Activated T-cell treated with anti-CD3 and anti-CD28 coated beads, Interleukin-2, amount 50 U/mL, for 48 hours (primary cell): ENCODE results near the gene PHLPP1.
"Not testable (repeated sequence)": the region's sequence is repeated elsewhere in the genome, so short reads cannot be mapped to it uniquely, and the experiment has no call there.

Experiments
- DNase-seq, 2 experiments: peaks; one replicate each; pipeline ENCODE4 v3.0.0-alpha.2; 2020

PHLPP1 gene

DNA sequence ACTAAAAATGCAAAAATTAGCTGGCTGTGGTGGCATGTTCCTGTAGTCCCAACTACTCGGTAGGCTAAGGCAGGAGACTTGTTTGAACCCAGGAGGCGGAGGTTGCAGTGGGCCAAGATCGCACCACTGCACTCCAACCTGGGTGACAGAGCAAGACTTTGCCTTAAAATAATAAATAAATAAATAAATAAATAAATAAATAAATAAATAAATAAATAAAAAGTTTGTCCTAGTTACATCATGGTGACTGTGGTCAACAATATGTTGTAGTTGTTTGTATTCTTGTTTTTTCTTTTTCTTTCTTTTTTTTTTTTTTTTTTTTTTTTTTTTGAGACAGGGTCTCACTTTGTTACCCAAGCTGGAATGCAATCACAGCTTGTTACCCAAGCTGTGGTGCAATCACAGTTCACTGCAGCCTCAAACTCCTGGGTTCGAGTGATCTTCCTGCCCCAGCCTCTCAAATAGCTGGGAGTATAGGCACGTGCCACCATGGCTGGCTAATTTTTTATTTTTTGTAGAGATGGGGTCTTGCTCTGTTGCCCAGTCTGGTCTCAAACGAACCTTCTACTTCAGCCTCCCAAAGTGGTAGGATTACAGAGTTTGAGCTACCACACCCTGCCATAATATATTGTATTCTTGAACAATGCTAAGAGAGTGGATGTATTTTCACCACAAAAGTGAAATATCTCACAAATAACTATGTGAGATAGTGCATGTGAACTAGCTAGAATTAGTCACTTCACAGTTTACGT, 185.0 kb downstream of the PHLPP1 start:
- no peak for DNase-seq

GRCh38 chr18:62902776-62903175, 187.4 kb downstream of the PHLPP1 start:
- no peak for DNase-seq

- DNase-seq, result no peak
Observed at GRCh38 chr18:62904396-62905285, 189.3 kb downstream of the PHLPP1 start.

GRCh38 chr18:62912885-62913284, 197.5 kb downstream of the PHLPP1 start:
- no peak for DNase-seq

- DNase-seq, result not testable (repeated sequence)
Observed at GRCh38 chr18:62913824-62914223, 198.5 kb downstream of the PHLPP1 start.

DNA sequence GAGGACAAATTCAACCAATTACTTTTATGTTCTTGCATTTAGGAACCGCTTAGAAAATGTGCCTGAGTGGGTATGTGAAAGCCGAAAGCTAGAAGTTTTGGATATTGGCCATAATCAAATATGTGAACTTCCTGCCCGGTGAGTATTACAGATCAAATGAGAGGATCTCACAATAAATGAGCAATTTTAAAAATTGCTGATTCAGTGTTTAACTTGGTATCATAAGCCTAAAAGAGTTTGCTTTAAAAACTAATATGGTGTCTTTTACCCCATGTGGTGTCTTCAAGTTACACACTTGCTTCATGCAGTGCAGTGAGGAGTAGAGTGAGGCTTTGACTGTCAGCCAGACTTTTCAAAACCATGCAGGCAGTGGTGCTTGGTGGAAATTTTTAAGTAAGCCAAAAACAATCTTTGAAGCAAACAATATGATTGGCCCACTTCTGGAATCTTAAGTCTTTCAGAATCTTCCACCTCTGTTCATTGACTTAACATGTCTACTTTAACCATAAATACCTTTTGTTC, 199.6 kb downstream of the PHLPP1 start:
- DNase-seq, result no peak

DNA sequence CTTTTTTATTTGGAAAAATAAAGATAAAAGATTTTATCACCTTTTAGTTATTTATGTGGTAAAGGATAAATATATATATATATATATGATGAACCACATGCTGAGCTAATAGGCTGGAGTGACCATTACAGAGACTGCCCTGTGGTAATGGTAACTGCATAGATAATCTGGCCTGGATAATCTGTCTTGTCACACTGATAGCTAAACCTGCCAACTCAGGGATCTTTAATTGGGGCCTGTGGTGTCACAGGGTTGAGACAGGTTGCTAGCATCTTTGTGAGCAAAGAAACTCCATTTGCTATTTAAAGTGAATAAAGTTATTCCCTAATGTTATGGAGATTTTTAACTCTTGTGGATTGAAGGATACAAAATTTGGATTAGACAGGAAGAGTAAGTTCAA, 203.0 kb downstream of the PHLPP1 start:
- DNase-seq, result no peak

GRCh38 chr18:62919109-62919838, 203.9 kb downstream of the PHLPP1 start:
- DNase-seq, result no peak

DNA sequence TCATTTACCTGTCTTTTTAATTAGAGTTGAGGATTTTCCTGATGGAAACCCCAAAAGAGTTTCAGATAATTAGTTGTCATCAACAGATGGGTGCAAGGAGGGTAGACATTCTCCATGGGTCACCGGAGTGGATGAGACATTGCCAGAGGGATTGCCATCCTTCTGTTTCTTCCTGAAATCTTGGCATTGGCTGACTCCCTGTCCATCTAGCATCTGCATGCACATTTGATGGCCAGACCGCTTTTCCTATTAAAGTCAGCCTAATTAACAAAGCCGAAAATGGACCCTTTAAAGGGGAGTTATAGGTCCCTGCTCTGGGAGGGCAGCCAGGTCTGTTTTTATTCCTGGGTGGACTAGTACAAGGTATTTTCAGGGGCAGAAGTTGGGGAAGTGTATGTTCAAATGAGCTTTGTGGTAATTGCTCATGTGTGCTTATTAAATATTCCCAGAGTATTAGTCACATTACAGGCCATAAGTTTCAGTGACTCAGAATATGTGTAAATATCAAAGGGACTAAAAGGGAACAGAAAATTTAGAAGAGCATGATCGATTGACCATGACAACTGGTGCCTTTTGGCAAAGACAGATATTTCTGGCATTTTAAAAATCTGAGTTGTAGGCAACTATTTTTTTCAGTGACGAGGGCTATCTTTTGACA, 209.8 kb downstream of the PHLPP1 start:
- DNase-seq, result no peak

DNA sequence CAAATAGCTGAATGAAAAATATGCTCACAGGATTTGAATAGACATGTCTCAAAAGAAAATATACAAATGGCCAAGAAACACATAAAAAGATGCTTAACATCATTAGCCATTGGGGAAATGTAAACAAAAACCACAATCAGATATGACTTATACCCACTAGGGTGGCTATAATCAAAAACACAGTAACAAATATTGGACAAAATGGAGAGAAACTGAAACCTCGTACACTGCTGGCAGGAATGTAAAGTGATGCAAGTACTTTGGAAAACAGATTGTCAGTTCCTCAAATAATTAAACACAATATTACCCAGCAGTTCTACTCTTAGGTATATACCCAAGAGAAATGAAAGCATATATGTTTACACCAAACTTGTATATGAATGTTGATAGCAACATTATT, 213.0 kb downstream of the PHLPP1 start:
- no peak for DNase-seq

- DNase-seq, result no peak
Observed at GRCh38 chr18:62933261-62933887, 218.0 kb downstream of the PHLPP1 start.

DNA sequence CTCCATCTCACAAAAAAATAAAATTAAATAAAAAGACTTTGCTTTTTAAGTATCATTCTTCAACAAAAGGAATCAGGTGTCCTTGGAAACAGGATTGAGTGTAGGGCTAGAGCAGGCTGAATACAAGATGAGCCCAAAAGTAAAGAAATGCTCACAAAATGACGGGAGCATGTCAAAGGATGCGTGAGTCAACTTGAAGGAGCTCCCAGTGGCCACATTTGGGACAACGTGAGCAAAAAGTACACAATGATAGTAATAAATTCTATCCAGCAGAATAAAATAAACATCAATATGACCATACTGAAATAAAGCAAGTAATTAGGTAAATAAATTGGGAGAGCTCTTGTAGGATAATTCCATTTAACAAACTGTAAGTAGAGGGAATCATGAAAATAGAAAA, 220.7 kb downstream of the PHLPP1 start:
- no peak for DNase-seq

GRCh38 chr18:62937065-62937464, 221.7 kb downstream of the PHLPP1 start:
- no peak for DNase-seq

DNA sequence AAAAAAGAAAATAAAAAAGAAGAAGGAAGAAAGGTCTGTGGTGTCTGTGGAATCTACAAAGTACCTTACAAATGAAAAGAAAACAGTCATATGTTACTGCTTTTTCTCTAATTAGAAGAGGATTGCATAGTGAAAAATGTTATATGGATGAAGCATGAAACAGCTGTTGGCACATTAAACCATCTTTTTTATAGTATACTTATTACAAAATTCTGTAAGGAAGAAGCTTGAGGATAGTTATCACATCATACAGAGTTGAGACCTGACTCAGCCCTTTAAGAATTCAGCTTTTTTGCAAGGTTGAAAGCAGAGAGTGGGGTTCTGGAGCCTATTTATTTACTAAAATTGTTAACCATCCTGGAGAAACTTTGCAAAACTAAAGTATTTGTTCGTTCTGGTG, 222.7 kb downstream of the PHLPP1 start:
- DNase-seq, result no peak

GRCh38 chr18:62938487-62938886, 223.1 kb downstream of the PHLPP1 start:
- no peak for DNase-seq

GRCh38 chr18:62939433-62939832, 224.1 kb downstream of the PHLPP1 start:
- no peak for DNase-seq

DNA sequence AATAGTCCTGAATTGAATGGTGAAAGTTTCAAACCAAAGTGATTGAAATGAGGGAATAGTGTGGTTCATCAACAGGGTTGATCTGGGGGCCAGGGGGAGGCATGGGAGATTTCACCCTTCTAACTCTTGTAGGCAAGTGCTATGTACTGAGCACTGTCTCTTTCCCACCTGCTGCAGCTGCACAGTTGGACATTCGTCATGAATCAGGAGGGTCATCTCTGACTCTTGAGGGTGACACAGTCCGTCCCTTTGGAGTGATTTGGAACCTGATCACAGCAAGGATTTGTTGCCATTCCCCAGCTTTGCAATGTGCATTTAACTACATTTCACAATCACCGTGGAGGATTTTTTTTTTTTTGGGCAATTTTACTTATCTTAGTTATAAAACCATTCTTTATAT, 224.6 kb downstream of the PHLPP1 start:
- DNase-seq, result no peak

GRCh38 chr18:62942578-62942977, 227.2 kb downstream of the PHLPP1 start:
- no peak for DNase-seq

GRCh38 chr18:62944454-62944853, 229.1 kb downstream of the PHLPP1 start:
- no peak for DNase-seq

- DNase-seq, result no peak
Observed at GRCh38 chr18:62948788-62949187, 233.4 kb downstream of the PHLPP1 start.

DNA sequence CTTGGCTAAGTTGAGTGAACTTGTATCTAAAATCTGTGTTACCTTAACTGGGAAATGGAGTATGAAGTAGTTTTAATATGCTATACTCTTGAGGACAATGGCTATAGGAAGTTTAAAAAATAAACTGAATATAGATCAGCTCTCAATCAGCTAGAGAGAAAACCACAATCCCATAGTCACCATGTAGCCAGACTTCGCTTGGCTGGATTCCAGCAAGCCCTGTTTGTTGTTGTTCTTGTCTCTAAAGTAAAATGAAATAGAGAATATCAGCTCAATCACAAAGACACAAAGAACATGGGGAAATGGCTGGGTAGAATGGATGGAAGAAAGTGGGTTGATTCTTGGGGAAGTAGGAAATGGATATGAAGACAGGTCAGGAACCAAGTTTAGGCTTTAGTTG, 234.9 kb downstream of the PHLPP1 start:
- no peak for DNase-seq

GRCh38 chr18:62952807-62953206, 237.5 kb downstream of the PHLPP1 start:
- no peak for DNase-seq
